Body of pancreas (tissue), 4 donors: ENCODE results near the gene NLGN1. TPM values are rescaled to one million over a fixed set of nuclear protein-coding genes. Genes with fewer than 3 reads are reported as not detected.

ENCODE experiments used
- ATAC-seq: fragments of 150-250 bp; one replicate; pipeline ENCODE4 v1.9.1; 2016
- DNase-seq, 4 donors: peaks; one replicate each; pipeline ENCODE4 v3.0.0-alpha.2; 2019
- H3K27ac ChIP-seq, 4 donors: fragments of 200-600 bp; sonication (generic); 1 replicate in 3 of 4; 2 replicates in 1 of 4; pipeline versions ENCODE4 v1.5.1 to v1.6.1; 2016 to 2019; ENCODE audit warnings: mild to moderate bottlenecking in 1 of 4, mixed read lengths in 1 of 4, moderate library complexity in 1 of 4
- H3K27me3 ChIP-seq, 2 donors: fragments of 200-600 bp; sonication (generic); one replicate each; pipeline ENCODE4 v1.6.0; 2016; ENCODE audit warnings: mild to moderate bottlenecking in 1 of 2
- H3K36me3 ChIP-seq, 2 donors: fragments of 200-600 bp; sonication (generic); replicated peaks in 1 of 2; 2 replicates each; pipeline ENCODE4 v1.5.1; 2016; ENCODE audit warnings: low read depth in 2 of 2; ENCODE audit not compliant: insufficient read depth in 1 of 2
- H3K4me1 ChIP-seq: fragments of 200-600 bp; sonication (generic); one replicate; pipeline ENCODE4 v1.6.0; 2016
- H3K4me3 ChIP-seq, 2 donors: fragments of 200-600 bp; sonication (generic); 1 replicate in 1 of 2; 2 replicates in 1 of 2; pipeline ENCODE4 v1.5.1; 2016 to 2019
- H3K9me3 ChIP-seq, 3 donors: fragments of 200-600 bp; sonication (generic); 1 replicate in 2 of 3; 2 replicates in 1 of 3; pipeline ENCODE4 v1.5.1; 2016
- CTCF ChIP-seq, 7 experiments: fragments of 450-650 bp in 4 of 7; fragments of 200-600 bp in 3 of 7; sonication (generic) in 3 of 7; IDR thresholded peaks; one replicate each; pipeline ENCODE4 v1.5.1; 2016 to 2019; ENCODE audit warnings: antibody characterized with exemption in 7 of 7
- POLR2A ChIP-seq, 3 donors: fragments of 450-650 bp; IDR thresholded peaks; one replicate each; pipeline ENCODE4 v1.6.1; 2016; ENCODE audit warnings: antibody characterized with exemption in 3 of 3, mild to moderate bottlenecking in 2 of 3
- WGBS, 2 donors: methylation state at CpG; one replicate each; pipeline ENCODE4 v1.1.5; 2017; 5-methylcytosine and 5-hydroxymethylcytosine counted together
- intact Hi-C: fragments of 100-400 bp; cut with DNase I; formaldehyde crosslinking; loops from one replicate; pipeline ENCODE4 v1.15.1; 2023
- total RNA-seq, 2 donors: library from RNA; depleted of rRNA; stranded (reverse); fragments of >200 nt; gene quantifications; one replicate each; pipeline ENCODE4 v1.1.0, GENCODE V29; 2016

NLGN1 gene
- total RNA-seq, 2 donors from 2014 or later: 0.52 to 1.3 TPM

GRCh38 chr3:174287705-174288104 is 890.2 kb downstream of the NLGN1 start:
- no peak for ATAC-seq
- intact Hi-C loops: no loop called here
- TF ChIP-seq CTCF (IDR thresholded peaks at IDR 0.05) (no peak), POLR2A (IDR thresholded peaks at IDR 0.05) (no peak)
- Histone ChIP-seq H3K27ac (no peak overlapping the region), H3K36me3 (no peaks in the 10 kb centered on the region), H3K27me3 (no peaks in the 10 kb centered on the region), H3K4me1 (no peaks in the 10 kb centered on the region), H3K9me3 (no peaks in the 10 kb centered on the region), H3K4me3 (no peak overlapping the region)
- DNase-seq: no peak
- 67 to 68% methylated on average over 1 of the region's 1 CpG for WGBS, 2 donors

DNA sequence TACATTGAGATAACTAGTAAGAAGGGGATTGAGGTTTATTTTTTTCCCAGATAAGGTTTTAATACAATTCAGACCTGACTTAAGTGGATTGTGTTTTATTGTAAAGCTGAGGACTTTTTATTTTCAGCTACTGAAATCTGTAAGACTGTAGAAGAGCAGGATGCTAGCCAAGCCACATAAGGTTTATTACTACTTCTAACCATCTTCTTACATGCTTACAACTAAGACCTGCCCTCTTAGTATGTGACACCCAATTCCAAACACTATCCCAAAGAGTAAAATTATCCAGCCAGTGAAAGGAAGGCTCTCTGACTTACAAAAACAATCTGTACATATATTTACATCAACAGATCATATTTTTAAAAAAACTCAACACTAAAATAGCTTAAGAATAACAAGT is 897.1 kb downstream of the NLGN1 start:
- DNase-seq: no peak
- Histone ChIP-seq H3K4me1 (no peaks in the 10 kb centered on the region), H3K27me3 (no peaks in the 10 kb centered on the region), H3K9me3 (no peaks in the 10 kb centered on the region), H3K27ac (no peak overlapping the region), H3K36me3 (no peaks in the 10 kb centered on the region), H3K4me3 (no peak overlapping the region)
- intact Hi-C loops: no loop called here
- no peak for TF ChIP-seq POLR2A (IDR thresholded peaks at IDR 0.05)
- TF ChIP-seq CTCF (IDR thresholded peaks at IDR 0.05): no peak
- no peak for ATAC-seq

GRCh38 chr3:174295306-174296092 is 898.0 kb downstream of the NLGN1 start:
- Histone ChIP-seq H3K27me3 (no peaks in the 10 kb centered on the region), H3K36me3 (no peaks in the 10 kb centered on the region), H3K9me3 (no peaks in the 10 kb centered on the region), H3K4me1 (no peaks in the 10 kb centered on the region), H3K4me3 (no peak overlapping the region), H3K27ac (no peak overlapping the region)
- ATAC-seq (no peak), DNase-seq (no peak)
- 53 to 60% methylated on average over 7 of the region's 7 CpGs for WGBS, 2 donors
- no peak for TF ChIP-seq POLR2A (IDR thresholded peaks at IDR 0.05)
- no peak for TF ChIP-seq CTCF (IDR thresholded peaks at IDR 0.05)
- intact Hi-C loops: no loop called here

DNA sequence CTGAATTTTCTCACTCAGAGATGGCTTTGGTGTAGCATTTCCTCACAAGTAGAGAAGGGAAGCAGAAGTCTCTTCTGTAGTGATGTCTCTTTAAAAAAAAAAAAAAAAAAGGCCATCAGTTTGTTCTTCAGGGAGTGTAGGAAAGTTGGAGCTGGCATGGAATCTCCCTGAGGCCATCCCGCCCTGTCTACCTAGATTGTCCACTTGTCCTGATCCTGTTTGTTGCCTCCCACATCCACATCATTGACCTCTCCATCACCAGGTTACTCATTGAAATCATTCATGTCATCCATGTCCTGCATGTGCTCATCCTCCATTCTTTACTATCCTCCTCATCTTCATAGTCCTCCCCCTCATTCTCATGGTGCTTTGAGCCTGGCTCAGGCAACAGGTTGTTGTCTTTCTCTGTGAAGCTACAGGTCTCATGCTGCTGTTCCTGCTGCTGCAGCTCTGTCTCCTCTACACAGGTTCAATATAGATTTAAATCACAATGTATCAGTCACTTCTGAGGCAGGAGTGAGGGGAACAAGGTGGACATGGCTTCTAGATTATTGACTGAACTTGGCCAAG is 905.3 kb downstream of the NLGN1 start:
- ATAC-seq (no peak), DNase-seq (no peak)
- Histone ChIP-seq H3K36me3 (no peaks in the 10 kb centered on the region), H3K27ac (no peak overlapping the region), H3K4me3 (no peak overlapping the region), H3K27me3 (no peaks in the 10 kb centered on the region), H3K4me1 (no peaks in the 10 kb centered on the region), H3K9me3 (no peaks in the 10 kb centered on the region)
- TF ChIP-seq CTCF (IDR thresholded peaks at IDR 0.05) (no peak), POLR2A (IDR thresholded peaks at IDR 0.05) (no peak)
- WGBS, 2 donors: 86 to 87% methylated on average over 1 of the region's 1 CpG
- intact Hi-C loops: no loop called here
